GM12878 (cell line): ENCODE results near the gene HVCN1. TPM values are rescaled to one million over a fixed set of nuclear protein-coding genes. Genes with fewer than 3 reads are reported as not detected.

Source experiments
- ATAC-seq: fragments of 200-7000 bp; cut with Tn5 transposase; 3 replicates; pipeline ENCODE4 v1.9.1; 2020; ENCODE audit warnings: mild to moderate bottlenecking, moderate library complexity
- BruUV-seq: library from RNA; stranded (reverse); fragments of 400-500 nt; replicated peaks from 2 replicates; lab custom pipeline; 2021; lab: Mats Ljungman, UMichigan
- CTCF ChIA-PET: fragments of 300-600 bp; sonication (Branson Sonifier 250); formaldehyde crosslinking; extraction: SDS; loops from one replicate; lab custom pipeline; 2021; ENCODE audit warnings: inconsistent platforms; lab: Yijun Ruan, JAX
- POLR2A ChIA-PET: fragments of 350-600 bp; formaldehyde crosslinking; extraction: SDS; loops from one replicate; lab custom pipeline; 2021; ENCODE audit warnings: inconsistent platforms; lab: Charles Lee
- RAD21 ChIA-PET: fragments of 300-600 bp; sonication (Branson Sonifier 250); formaldehyde crosslinking; loops from one replicate; lab custom pipeline; 2023; ENCODE audit warnings: antibody characterized with exemption; ENCODE audit not compliant: unreplicated experiment; lab: Charles Lee
- SMC1A ChIA-PET: fragments of 300-600 bp; sonication (Branson Sonifier 250); formaldehyde crosslinking; loops from one replicate; lab custom pipeline; 2023; ENCODE audit not compliant: unreplicated experiment, uncharacterized antibody; lab: Charles Lee
- DNase-seq: peaks from one replicate; pipeline ENCODE4 v3.0.0-alpha.2; 2011; ENCODE audit warnings: low read depth, low spot score
- FAIRE-seq: peaks from 3 replicates; lab custom pipeline; 2011; peaks lifted over from hg19 to GRCh38; lab: Jason Lieb, UNC
- H2AFZ ChIP-seq: 2 replicates; pipeline ENCODE4 v1.6.0; 2011; ENCODE audit warnings: low read depth, low read length, control low read depth; ENCODE audit not compliant: control insufficient read depth
- H3K27ac ChIP-seq: 2 replicates; pipeline ENCODE4 v1.5.1; 2011; ENCODE audit warnings: control low read depth; ENCODE audit not compliant: control insufficient read depth, insufficient read depth
- H3K27me3 ChIP-seq, 2 experiments: replicated peaks in 1 of 2; 2 replicates each; pipeline versions ENCODE4 v1.6.0 to v1.6.1; 2011; ENCODE audit warnings: low read length in 1 of 2; ENCODE audit not compliant: control insufficient read depth in 2 of 2, insufficient read depth in 2 of 2
- H3K36me3 ChIP-seq, 2 experiments: 2 replicates each; pipeline ENCODE4 v1.5.1; 2011; ENCODE audit warnings: low read length in 1 of 2; ENCODE audit not compliant: control insufficient read depth in 2 of 2, insufficient read depth in 2 of 2
- H3K4me1 ChIP-seq: 2 replicates; pipeline ENCODE4 v1.6.1; 2011; ENCODE audit warnings: mild to moderate bottlenecking, low read length, moderate library complexity, mixed read lengths; ENCODE audit not compliant: control insufficient read depth, insufficient read depth
- H3K4me2 ChIP-seq: 2 replicates; pipeline ENCODE4 v1.6.0; 2011; ENCODE audit warnings: control low read depth; ENCODE audit not compliant: control insufficient read depth, insufficient read depth
- H3K4me3 ChIP-seq: fragments of 200-600 bp; sonication (generic); 2 replicates; pipeline ENCODE4 v1.5.1; 2016
- H3K79me2 ChIP-seq: 2 replicates; pipeline ENCODE4 v1.6.0; 2011; ENCODE audit warnings: low read length; ENCODE audit not compliant: control insufficient read depth, insufficient read depth
- H3K9ac ChIP-seq: 2 replicates; pipeline ENCODE4 v1.8.0; 2011; ENCODE audit warnings: low read length, control low read depth, mixed read lengths; ENCODE audit not compliant: control insufficient read depth, insufficient read depth
- H3K9me3 ChIP-seq: replicated peaks from 3 replicates; pipeline ENCODE4 v1.5.1; 2011; ENCODE audit warnings: mild to moderate bottlenecking, low read length; ENCODE audit not compliant: control insufficient read depth, insufficient read depth
- H4K20me1 ChIP-seq: 2 replicates; pipeline ENCODE4 v1.6.0; 2011; ENCODE audit not compliant: control insufficient read depth, insufficient read depth
- E4F1 ChIP-seq: fragments of 450-650 bp; IDR thresholded peaks from 2 replicates; pipeline ENCODE4 v1.6.1; 2018; ENCODE audit warnings: borderline replicate concordance, mild to moderate bottlenecking; ENCODE audit not compliant: partially characterized antibody
- MEF2A ChIP-seq: IDR thresholded peaks from 2 replicates; pipeline ENCODE4 v1.6.1; 2011; ENCODE audit warnings: low read depth, mild to moderate bottlenecking, low read length, moderate library complexity; ENCODE audit not compliant: insufficient read depth
- NFIC ChIP-seq: IDR thresholded peaks from 2 replicates; pipeline ENCODE4 v1.6.1; 2012; ENCODE audit warnings: low read depth, mild to moderate bottlenecking, inconsistent platforms, low read length, moderate library complexity
- RUNX3 ChIP-seq: IDR thresholded peaks from 2 replicates; pipeline ENCODE4 v1.6.1; 2012; ENCODE audit warnings: low read length, inconsistent platforms
- SIN3A ChIP-seq: IDR thresholded peaks from 2 replicates; pipeline ENCODE4 v1.6.1; 2012; ENCODE audit warnings: low read depth, low read length, improper control_type of control experiment
- STAT3 ChIP-seq: IDR thresholded peaks from 2 replicates; pipeline ENCODE4 v1.6.1; 2011; ENCODE audit warnings: low read depth, low read length, improper control_type of control experiment
- TAF1 ChIP-seq: IDR thresholded peaks from 2 replicates; pipeline ENCODE4 v1.6.1; 2011; ENCODE audit warnings: mild to moderate bottlenecking, low read depth, low read length, borderline replicate concordance
- TARDBP ChIP-seq: IDR thresholded peaks from 2 replicates; pipeline ENCODE4 v1.6.1; 2016; ENCODE audit warnings: borderline replicate concordance
- WGBS: methylation state at CpG from one replicate; pipeline ENCODE4 v1.1.6; 2016; ENCODE audit warnings: low lambda C conversion rate; ENCODE audit not compliant: insufficient replicate concordance, insufficient coverage; ENCODE audit errors: missing lambda C conversion rate; 5-methylcytosine and 5-hydroxymethylcytosine counted together
- in situ Hi-C: fragments of 300-500 bp; cut with MboI; formaldehyde crosslinking; loops from 9 replicates; pipeline ENCODE4 v1.14.3; 2018; ENCODE audit warnings: mixed read lengths
- intact Hi-C: fragments of 100-400 bp; cut with micrococcal nuclease; formaldehyde crosslinking; loops from one replicate; pipeline ENCODE4 v1.14.2; 2022; ENCODE audit not compliant: unreplicated experiment
- polyA plus RNA-seq, 11 experiments: library from polyadenylated mRNA; depleted of rRNA in 4 of 11; unstranded in 6 of 11; stranded (reverse) in 5 of 11; fragments of >200 nt; fragmentation: Nextera tagmentation in 4 of 11; fragmentation: Illumina TruSeq in 1 of 11; extraction: Ambion mirVana in 4 of 11; extraction: Trizol in 1 of 11; gene quantifications; 1 replicate in 1 of 11; 2 replicates in 10 of 11; pipeline versions ENCODE4 v1.2.1 to v1.2.3, GENCODE V29; 2011 to 2016; ENCODE audit warnings: inconsistent platforms in 2 of 11, missing spikeins in 2 of 11, low read depth in 1 of 11
- total RNA-seq, 4 experiments: library from RNA; depleted of rRNA in 3 of 4; stranded (reverse); fragments of >200 nt in 3 of 4; fragmentation: Illumina TruSeq in 1 of 4; extraction: Trizol in 1 of 4; gene quantifications; 2 replicates each; pipeline versions ENCODE4 v1.2.1 to v1.2.3, GENCODE V29; 2013 to 2021

Gene HVCN1
- total and polyA plus RNA-seq, 10 of the 15 experiments (the other 5 are each of a cell fraction or from before 2014, with no cell fraction given), result 27.8 to 181 (median 103) TPM

GRCh38 chr12:110627500-110628195 lies 61.3 kb downstream of the HVCN1 start:
- peak overlapping the region; percentile 16 for H3K27ac ChIP-seq
- ChIA-PET POLR2A (interaction anchor here (0.7 to 2.0 kb wide), 10 partner anchors 9 to 103 kb away, joined by 3 to 13 read pairs (median 4); no protein-coding TSS in a partner anchor), CTCF (interaction anchor here (1.0 to 3.5 kb wide), 7 partner anchors 9 to 77 kb away, joined by 3 to 12 read pairs (median 5); partner anchors contain the start of gene TCTN1), SMC1A (interaction anchor here (0.6 to 11.6 kb wide), 17 partner anchors 6 to 194 kb away, joined by 3 to 103 read pairs (median 3); partner anchors contain the start of genes HVCN1 and TCTN1), RAD21 (interaction anchor here (0.7 to 2.4 kb wide), 9 partner anchors 9 to 225 kb away, joined by 3 to 11 read pairs (median 4); partner anchors contain the start of gene ARPC3)
- in situ Hi-C loops (no loop called here), intact Hi-C loops (no loop called here)
- DNase-seq (no peak), ATAC-seq (peak; percentile 77), FAIRE-seq (peak; percentile 23)
- peaks cover 11% of the 10 kb centered on the region for H3K4me1 ChIP-seq
- H3K4me3 ChIP-seq, result peak overlapping the region; percentile 23; the same call in 1 of the 2 replicates
- BruUV-seq, result no TSS peak
- H3K9ac ChIP-seq, result no peak overlapping the region
- WGBS, result 2% methylated on average over 8 of the region's 8 CpGs
- no peaks in the 10 kb centered on the region for H3K79me2 ChIP-seq
- H3K4me2 ChIP-seq, result peak overlapping the region; percentile 58
- H3K9me3 ChIP-seq, result no peaks in the 10 kb centered on the region
- no peaks in the 10 kb centered on the region for H3K27me3 ChIP-seq
- H2AFZ ChIP-seq, result peak overlapping the region; percentile 31
- no peaks in the 10 kb centered on the region for H4K20me1 ChIP-seq
- no peaks in the 10 kb centered on the region for H3K36me3 ChIP-seq
- no peak for TF ChIP-seq TARDBP
- TF ChIP-seq E4F1, result no peak
- peak; percentile 40; the same call in 1 of the 2 replicates for TF ChIP-seq MEF2A
- no peak for TF ChIP-seq NFIC
- TF ChIP-seq RUNX3, result peak; percentile 23; the same call in 1 of the 2 replicates
- TF ChIP-seq TAF1, result no peak
- no peak for TF ChIP-seq STAT3
- no peak for TF ChIP-seq SIN3A
